Activated naive CD8-positive, alpha-beta T cell treated with anti-CD3 and anti-CD28 coated beads, Interleukin-2, amount 10 ng/mL, durations not matched to agents 7 days and 5 days (primary cell): ENCODE results near the gene PPP2R5C. TPM values are rescaled to one million over a fixed set of nuclear protein-coding genes. Genes with fewer than 3 reads are reported as not detected.

ENCODE experiments used
- ATAC-seq: fragments of 150-1000 bp; cut with Tn5 transposase; one replicate; pipeline ENCODE4 v1.10.0; 2021; ENCODE audit warnings: low read depth, moderate library complexity
- POLR2A ChIA-PET: fragments of 350-600 bp; sonication (Branson Sonifier 250); formaldehyde crosslinking; loops from one replicate; lab custom pipeline; 2021; ENCODE audit warnings: antibody characterized with exemption; lab: Charles Lee
- DNase-seq: peaks from one replicate; pipeline ENCODE4 v3.0.0; 2021
- H3K27ac Mint-ChIP-seq: one replicate; pipeline ENCODE4 v1.8.0; 2022; ENCODE audit warnings: mild to moderate bottlenecking, mixed read lengths
- H3K27me3 Mint-ChIP-seq: one replicate; pipeline ENCODE4 v1.8.0; 2022; ENCODE audit warnings: mild to moderate bottlenecking, moderate library complexity, mixed read lengths
- H3K36me3 Mint-ChIP-seq: one replicate; pipeline ENCODE4 v1.8.0; 2021; ENCODE audit warnings: mild to moderate bottlenecking, mixed read lengths
- H3K4me1 Mint-ChIP-seq: one replicate; pipeline ENCODE4 v1.8.0; 2021; ENCODE audit warnings: mixed read lengths
- H3K4me3 Mint-ChIP-seq: one replicate; pipeline ENCODE4 v1.8.0; 2022; ENCODE audit warnings: mild to moderate bottlenecking, moderate library complexity, mixed read lengths
- H3K9me3 Mint-ChIP-seq: one replicate; pipeline ENCODE4 v1.8.0; 2021; ENCODE audit warnings: mixed read lengths
- total RNA-seq, 2 experiments: library from RNA; stranded (reverse); gene quantifications; one replicate each; pipeline ENCODE4 v1.2.3, GENCODE V29; 2021

PPP2R5C gene
- total RNA-seq, 2 experiments from 2014 or later, result 369 to 382 TPM

DNA sequence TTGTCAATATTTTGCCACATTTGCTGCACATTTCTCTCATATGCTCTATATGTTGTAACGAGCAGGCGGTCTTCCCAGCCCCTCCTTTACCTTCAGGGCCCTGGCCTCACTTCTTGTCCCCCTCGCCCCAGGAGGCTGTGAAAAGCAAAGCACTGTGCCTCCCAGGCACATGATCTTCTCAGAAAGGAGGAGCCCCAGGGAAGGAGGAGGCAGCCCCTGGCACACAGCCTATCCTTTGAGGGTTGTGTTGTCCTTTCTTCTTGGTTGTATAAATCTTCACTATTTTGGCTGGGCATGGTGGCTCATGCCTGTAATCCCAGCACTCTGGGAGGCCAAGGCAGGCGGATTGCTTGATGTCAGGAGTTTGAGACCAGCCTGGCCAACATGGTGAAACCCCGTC lies 77.0 kb downstream of the PPP2R5C start:
- Mint-ChIP-seq H3K36me3 (peaks cover 13% of the 10 kb centered on the region), H3K4me1 (peaks cover 53% of the 10 kb centered on the region), H3K27ac (peak overlapping the region; percentile 89), H3K4me3 (peak overlapping the region; percentile 37), H3K9me3 (no peaks in the 10 kb centered on the region), H3K27me3 (no peaks in the 10 kb centered on the region)
- DNase-seq, result no peak
- POLR2A ChIA-PET, result interaction anchor here (1.2 kb wide), 1 partner anchor 29 kb away, joined by 6 read pairs; no protein-coding TSS in a partner anchor
- no peak for ATAC-seq

DNA sequence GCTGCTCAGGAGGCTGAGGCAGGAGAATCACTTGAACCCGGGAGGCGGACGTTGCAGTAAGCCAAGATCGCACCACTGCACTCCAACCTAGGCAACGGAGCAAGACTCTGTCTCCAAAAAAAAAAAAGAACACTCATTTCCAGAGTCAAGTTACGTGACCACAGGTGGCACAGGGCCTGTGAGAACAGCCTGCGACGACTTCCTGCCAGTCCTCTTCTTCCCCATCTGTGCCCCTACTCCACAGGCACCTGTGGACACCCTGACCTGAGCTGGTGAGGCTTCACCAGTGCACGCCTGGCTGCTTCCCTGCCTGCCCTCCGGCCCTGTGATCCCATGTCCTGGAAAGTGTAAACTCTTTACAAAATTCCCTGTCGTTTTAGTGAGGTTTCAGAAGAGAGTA lies 77.7 kb downstream of the PPP2R5C start:
- peaks cover 59% of the 10 kb centered on the region for H3K4me1 Mint-ChIP-seq
- ATAC-seq, result peak; percentile 76
- POLR2A ChIA-PET, result interaction anchor here (1.2 kb wide), 1 partner anchor 30 kb away, joined by 6 read pairs; no protein-coding TSS in a partner anchor
- H3K27ac Mint-ChIP-seq, result peak overlapping the region; percentile 89
- H3K9me3 Mint-ChIP-seq, result no peaks in the 10 kb centered on the region
- H3K4me3 Mint-ChIP-seq, result peak overlapping the region; percentile 39
- H3K27me3 Mint-ChIP-seq, result no peaks in the 10 kb centered on the region
- H3K36me3 Mint-ChIP-seq, result peaks cover 16% of the 10 kb centered on the region
- no peak for DNase-seq

- H3K27me3 Mint-ChIP-seq, result no peaks in the 10 kb centered on the region
- POLR2A ChIA-PET, result interaction anchor here (0.7 to 1.2 kb wide), 2 partner anchors 30 to 250 kb away, joined by 5 to 6 read pairs; no protein-coding TSS in a partner anchor
- peak overlapping the region; percentile 39 for H3K4me3 Mint-ChIP-seq
- peaks cover 16% of the 10 kb centered on the region for H3K36me3 Mint-ChIP-seq
- ATAC-seq (no peak), DNase-seq (no peak)
- no peaks in the 10 kb centered on the region for H3K9me3 Mint-ChIP-seq
- H3K4me1 Mint-ChIP-seq, result peaks cover 59% of the 10 kb centered on the region
- H3K27ac Mint-ChIP-seq, result peak overlapping the region; percentile 89
These were observed 78.2 kb downstream of the PPP2R5C start for GRCh38 chr14:101839661-101840060.

- peaks cover 16% of the 10 kb centered on the region for H3K36me3 Mint-ChIP-seq
- H3K27ac Mint-ChIP-seq, result peak overlapping the region; percentile 55
- no peaks in the 10 kb centered on the region for H3K27me3 Mint-ChIP-seq
- no peaks in the 10 kb centered on the region for H3K9me3 Mint-ChIP-seq
- POLR2A ChIA-PET, result interaction anchor here (1.4 kb wide), 1 partner anchor 16 kb away, joined by 4 read pairs; no protein-coding TSS in a partner anchor
- peaks cover 58% of the 10 kb centered on the region for H3K4me1 Mint-ChIP-seq
- ATAC-seq (no peak), DNase-seq (no peak)
- H3K4me3 Mint-ChIP-seq, result no peak overlapping the region
These were observed 79.3 kb downstream of the PPP2R5C start for GRCh38 chr14:101840649-101841369.

DNA sequence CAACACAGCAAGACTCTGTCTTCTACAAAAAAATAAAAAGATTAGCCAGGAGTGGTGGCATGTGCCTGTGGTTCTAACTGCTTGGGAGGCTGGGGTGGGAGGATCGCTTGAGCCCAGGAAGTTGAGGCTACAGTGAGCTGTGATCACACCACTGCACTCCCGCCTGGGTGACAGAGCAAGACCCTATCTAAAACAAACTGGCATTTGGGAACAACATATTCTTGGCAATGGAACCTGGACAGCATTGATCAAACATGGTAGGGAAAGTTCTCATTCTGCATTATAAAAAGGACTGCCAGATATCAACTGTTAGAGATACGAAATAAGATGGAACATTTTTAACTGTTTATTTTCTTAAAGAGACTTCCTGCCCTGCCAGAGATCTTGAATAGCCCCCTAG lies 81.5 kb downstream of the PPP2R5C start:
- Mint-ChIP-seq H3K9me3 (no peaks in the 10 kb centered on the region), H3K36me3 (peaks cover 14% of the 10 kb centered on the region)

DNA sequence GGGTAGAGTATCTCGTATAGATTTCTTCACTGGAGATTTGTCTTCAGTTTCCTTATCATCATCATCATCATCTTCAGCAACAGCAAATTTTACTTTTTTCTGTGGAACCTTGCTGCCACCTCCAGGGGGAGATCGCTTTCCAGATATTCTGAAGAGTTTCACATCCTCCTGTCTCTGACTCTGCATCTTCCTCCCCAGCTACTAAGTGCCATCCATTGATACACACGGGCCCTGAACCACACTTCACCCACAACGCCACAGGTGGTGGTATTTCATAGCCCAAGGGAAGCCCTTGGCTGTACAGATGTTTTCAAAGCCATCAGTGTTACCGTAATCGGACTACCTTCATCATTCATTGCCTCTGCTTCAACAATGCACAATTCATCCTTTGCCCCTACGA lies 82.2 kb downstream of the PPP2R5C start:
- ATAC-seq (peak; percentile 70), DNase-seq (no peak)
- Mint-ChIP-seq H3K4me1 (peaks cover 52% of the 10 kb centered on the region), H3K4me3 (peak overlapping the region; percentile 20), H3K27me3 (no peaks in the 10 kb centered on the region), H3K9me3 (no peaks in the 10 kb centered on the region), H3K36me3 (peaks cover 14% of the 10 kb centered on the region), H3K27ac (peak overlapping the region; percentile 49)
- POLR2A ChIA-PET, result interaction anchor here (0.6 to 1.1 kb wide), 3 partner anchors 25 to 35 kb away, joined by 3 to 4 read pairs (median 3); no protein-coding TSS in a partner anchor

More for the DNA sequence above, 81.5 kb downstream of the PPP2R5C start:
- ATAC-seq (no peak), DNase-seq (no peak)
- H3K27me3 Mint-ChIP-seq, result no peaks in the 10 kb centered on the region
- H3K27ac Mint-ChIP-seq, result peak overlapping the region; percentile 55
- POLR2A ChIA-PET, result no interaction called here
- peaks cover 55% of the 10 kb centered on the region for H3K4me1 Mint-ChIP-seq
- H3K4me3 Mint-ChIP-seq, result no peak overlapping the region

DNA sequence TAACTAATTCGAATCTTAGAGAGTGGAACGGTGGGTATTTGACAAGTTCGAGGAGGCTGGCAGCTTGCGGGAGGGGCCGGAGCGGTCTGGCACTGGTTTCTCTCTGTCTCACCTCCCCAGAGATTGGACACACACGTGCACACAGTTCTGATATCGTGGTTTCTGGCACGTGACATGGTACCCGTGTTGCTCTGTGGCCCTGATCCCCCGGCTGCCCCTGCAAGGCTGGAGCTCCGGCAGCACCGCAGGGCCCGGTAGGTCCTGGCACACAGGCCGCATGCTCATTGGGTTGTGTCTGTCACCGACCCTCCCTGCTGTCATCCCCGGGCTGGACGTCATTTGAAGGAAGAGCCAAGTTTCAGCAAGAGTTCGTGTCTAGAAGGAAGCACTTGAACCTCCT lies 82.7 kb downstream of the PPP2R5C start:
- ATAC-seq (no peak), DNase-seq (no peak)
- H3K36me3 Mint-ChIP-seq, result peaks cover 14% of the 10 kb centered on the region
- H3K9me3 Mint-ChIP-seq, result no peaks in the 10 kb centered on the region
- POLR2A ChIA-PET, result interaction anchor here (0.7 to 1.1 kb wide), 2 partner anchors 26 to 34 kb away, joined by 3 to 4 read pairs; no protein-coding TSS in a partner anchor
- H3K4me1 Mint-ChIP-seq, result peaks cover 55% of the 10 kb centered on the region
- no peaks in the 10 kb centered on the region for H3K27me3 Mint-ChIP-seq
- H3K4me3 Mint-ChIP-seq, result no peak overlapping the region
- no peak overlapping the region for H3K27ac Mint-ChIP-seq

GRCh38 chr14:101844751-101845150 lies 83.2 kb downstream of the PPP2R5C start:
- no peak overlapping the region for H3K27ac Mint-ChIP-seq
- H3K4me1 Mint-ChIP-seq, result peaks cover 55% of the 10 kb centered on the region
- H3K36me3 Mint-ChIP-seq, result peaks cover 16% of the 10 kb centered on the region
- no peak overlapping the region for H3K4me3 Mint-ChIP-seq
- POLR2A ChIA-PET, result interaction anchor here (0.5 to 1.1 kb wide), 2 partner anchors 26 to 53 kb away, joined by 3 read pairs; no protein-coding TSS in a partner anchor
- H3K9me3 Mint-ChIP-seq, result no peaks in the 10 kb centered on the region
- no peaks in the 10 kb centered on the region for H3K27me3 Mint-ChIP-seq
- no peak for ATAC-seq
- DNase-seq, result no peak

- POLR2A ChIA-PET, result no interaction called here
- ATAC-seq, result no peak
- no peaks in the 10 kb centered on the region for H3K9me3 Mint-ChIP-seq
- no peak overlapping the region for H3K27ac Mint-ChIP-seq
- DNase-seq, result no peak
- H3K4me3 Mint-ChIP-seq, result no peak overlapping the region
- no peaks in the 10 kb centered on the region for H3K27me3 Mint-ChIP-seq
- H3K36me3 Mint-ChIP-seq, result peaks cover 14% of the 10 kb centered on the region
- peaks cover 55% of the 10 kb centered on the region for H3K4me1 Mint-ChIP-seq
These were observed 84.0 kb downstream of the PPP2R5C start for GRCh38 chr14:101845496-101845895.

DNA sequence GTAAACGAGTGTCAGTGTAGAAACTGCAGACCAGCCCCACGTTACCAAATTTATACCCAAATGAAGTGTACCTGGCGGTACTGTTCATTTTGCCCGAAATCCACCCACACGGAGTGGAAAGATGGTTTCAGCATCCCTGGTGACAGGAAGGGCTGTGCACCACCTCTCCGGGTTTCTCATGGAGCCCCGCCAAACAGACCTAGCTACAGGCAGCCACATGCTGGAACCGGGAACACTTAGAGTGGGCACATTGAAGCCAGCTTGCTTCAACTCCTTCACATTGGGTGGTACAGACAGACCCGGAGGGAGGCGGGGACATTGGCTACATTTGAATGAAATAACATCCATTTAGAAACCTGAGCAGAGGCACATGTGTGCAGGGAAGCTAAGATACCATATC lies 84.4 kb downstream of the PPP2R5C start:
- no peak for ATAC-seq
- H3K27ac Mint-ChIP-seq, result no peak overlapping the region

DNA sequence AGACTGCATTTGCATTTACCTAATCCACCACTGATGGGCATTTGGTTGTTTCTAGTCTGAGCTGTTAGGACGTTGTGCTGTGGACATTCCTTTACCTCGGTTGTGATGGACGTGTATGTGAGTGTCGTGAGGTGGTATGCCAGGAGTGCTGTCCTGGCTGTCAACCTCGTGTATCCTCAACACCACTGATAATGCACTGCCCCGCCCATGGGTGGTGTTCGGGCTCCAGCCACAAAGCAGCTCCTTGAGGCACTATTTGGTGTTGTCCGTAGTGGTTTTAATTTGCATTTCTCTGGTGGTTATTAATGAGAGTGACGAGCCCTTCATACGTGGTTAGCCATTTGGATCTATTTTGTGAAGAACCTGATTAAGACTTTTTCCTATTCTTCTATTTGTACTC lies 87.6 kb downstream of the PPP2R5C start:
- H3K36me3 Mint-ChIP-seq, result peaks cover 7% of the 10 kb centered on the region
- POLR2A ChIA-PET, result no interaction called here
- DNase-seq, result no peak
- no peak for ATAC-seq
- H3K4me3 Mint-ChIP-seq, result no peak overlapping the region
- H3K4me1 Mint-ChIP-seq, result peaks cover 46% of the 10 kb centered on the region
- H3K27me3 Mint-ChIP-seq, result no peaks in the 10 kb centered on the region
- H3K27ac Mint-ChIP-seq, result no peak overlapping the region
- H3K9me3 Mint-ChIP-seq, result no peaks in the 10 kb centered on the region

More for the DNA sequence above, 84.4 kb downstream of the PPP2R5C start:
- H3K9me3 Mint-ChIP-seq, result no peaks in the 10 kb centered on the region
- H3K27me3 Mint-ChIP-seq, result no peaks in the 10 kb centered on the region
- POLR2A ChIA-PET, result no interaction called here
- peaks cover 54% of the 10 kb centered on the region for H3K4me1 Mint-ChIP-seq
- no peak overlapping the region for H3K4me3 Mint-ChIP-seq
- H3K36me3 Mint-ChIP-seq, result peaks cover 11% of the 10 kb centered on the region
- no peak for DNase-seq

DNA sequence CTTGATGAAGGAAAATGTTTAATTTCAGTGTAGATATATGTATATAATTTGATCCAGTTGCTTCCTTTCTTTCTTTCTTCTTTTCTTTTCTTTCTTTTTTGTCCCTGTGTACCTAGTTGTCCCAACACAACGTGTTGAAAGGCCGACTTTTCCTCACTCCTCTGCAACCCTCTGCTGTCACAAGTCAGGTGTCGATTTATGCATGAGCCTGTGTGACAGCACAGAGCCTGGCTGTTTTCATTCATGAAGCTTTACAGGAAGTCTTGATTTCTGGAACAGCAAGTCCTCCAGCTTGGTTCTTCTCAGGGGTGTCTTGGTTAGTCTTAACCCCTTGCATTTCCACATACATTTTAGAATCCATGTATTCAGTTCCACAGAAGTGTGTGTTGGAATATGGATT lies 88.1 kb downstream of the PPP2R5C start:
- POLR2A ChIA-PET, result no interaction called here
- ATAC-seq (no peak), DNase-seq (no peak)
- Mint-ChIP-seq H3K27me3 (no peaks in the 10 kb centered on the region), H3K4me3 (peak overlapping the region; percentile 34), H3K36me3 (peaks cover 11% of the 10 kb centered on the region), H3K27ac (no peak overlapping the region), H3K4me1 (peaks cover 50% of the 10 kb centered on the region), H3K9me3 (no peaks in the 10 kb centered on the region)

- Mint-ChIP-seq H3K36me3 (peaks cover 14% of the 10 kb centered on the region), H3K4me1 (peaks cover 55% of the 10 kb centered on the region), H3K4me3 (no peak overlapping the region), H3K9me3 (no peaks in the 10 kb centered on the region), H3K27me3 (no peaks in the 10 kb centered on the region), H3K27ac (no peak overlapping the region)
- no peak for DNase-seq
- POLR2A ChIA-PET, result no interaction called here
- no peak for ATAC-seq
These were observed 89.7 kb downstream of the PPP2R5C start for GRCh38 chr14:101851183-101851582.
